Effector memory CD8-positive, alpha-beta T cell (primary cell): ENCODE data around the gene C19orf18.
"Not testable (repeated sequence)": the region's sequence is repeated elsewhere in the genome, so short reads cannot be mapped to it uniquely, and the experiment has no call there.

Experiments
- ATAC-seq: fragments of 150-1000 bp; cut with Tn5 transposase; replicated peaks from 2 replicates; pipeline ENCODE4 v1.10.0; 2021; ENCODE audit warnings: mild to moderate bottlenecking, moderate library complexity
- DNase-seq, 3 experiments: peaks; one replicate each; pipeline ENCODE4 v3.0.0; 2021
- H3K27ac Mint-ChIP-seq, 2 donors: one replicate each; pipeline ENCODE4 v1.8.0; 2022; ENCODE audit warnings: mild to moderate bottlenecking in 2 of 2, mixed read lengths in 2 of 2, moderate library complexity in 2 of 2
- H3K27me3 Mint-ChIP-seq, 2 donors: one replicate each; pipeline ENCODE4 v1.8.0; 2022; ENCODE audit warnings: mixed read lengths in 2 of 2
- H3K36me3 Mint-ChIP-seq: one replicate; pipeline ENCODE4 v1.8.0; 2022; ENCODE audit warnings: mild to moderate bottlenecking, moderate library complexity, mixed read lengths; ENCODE audit not compliant: insufficient read depth
- H3K4me1 Mint-ChIP-seq, 2 donors: one replicate each; pipeline ENCODE4 v1.8.0; 2022; ENCODE audit warnings: low read depth in 2 of 2, mixed read lengths in 2 of 2
- H3K4me3 Mint-ChIP-seq, 2 donors: one replicate each; pipeline ENCODE4 v1.8.0; 2022; ENCODE audit warnings: mild to moderate bottlenecking in 2 of 2, mixed read lengths in 2 of 2, moderate library complexity in 2 of 2
- H3K9me3 Mint-ChIP-seq, 2 donors: one replicate each; pipeline ENCODE4 v1.8.0; 2022; ENCODE audit warnings: mixed read lengths in 2 of 2
- total RNA-seq, 9 experiments: gene quantifications; one replicate each; lab custom pipeline; 2026; lab: John Stamatoyannopoulos, UW

C19orf18 gene
- 0 to 1.2 (median 0.34) reads per million in 9 experiments for total RNA-seq

DNA sequence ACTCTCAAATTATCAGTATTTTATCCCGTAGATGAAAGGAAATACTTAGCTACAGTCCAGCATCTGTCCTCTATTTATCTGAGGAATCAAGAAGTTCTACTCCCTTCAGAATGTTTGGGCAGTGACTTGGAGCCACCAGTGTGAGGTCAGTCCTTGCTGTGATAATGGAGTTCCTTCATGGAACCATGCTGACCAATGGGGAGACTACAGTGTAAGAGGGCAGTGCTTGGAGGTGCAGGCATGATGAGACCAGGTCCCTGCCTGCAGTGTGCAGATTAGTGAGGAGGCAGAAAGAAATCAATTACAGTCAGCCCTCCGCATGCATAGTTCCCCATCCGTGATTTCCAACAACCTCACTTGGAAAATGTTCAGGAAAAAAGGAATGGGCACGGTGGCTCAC lies at the start of gene C19orf18:
Gene C19orf18 (minus strand): TSS at position 101 of the 400 bp plus-strand sequence. CDS start 102 bp downstream, outside the sequence.
- DNase-seq, result no peak
- no peaks in the 10 kb centered on the region for H3K4me1 Mint-ChIP-seq
- peaks cover 19 to 36% of the 10 kb centered on the region in 2 donors for H3K9me3 Mint-ChIP-seq
- H3K36me3 Mint-ChIP-seq, result peaks cover under 1% of the 10 kb centered on the region
- H3K27ac Mint-ChIP-seq, result no peak within 1 kb of the TSS
- peak within 1 kb of the TSS in 1 of 2 donors; percentile 32 for H3K4me3 Mint-ChIP-seq
- no peak for ATAC-seq
- no peaks in the 10 kb centered on the region for H3K27me3 Mint-ChIP-seq

DNA sequence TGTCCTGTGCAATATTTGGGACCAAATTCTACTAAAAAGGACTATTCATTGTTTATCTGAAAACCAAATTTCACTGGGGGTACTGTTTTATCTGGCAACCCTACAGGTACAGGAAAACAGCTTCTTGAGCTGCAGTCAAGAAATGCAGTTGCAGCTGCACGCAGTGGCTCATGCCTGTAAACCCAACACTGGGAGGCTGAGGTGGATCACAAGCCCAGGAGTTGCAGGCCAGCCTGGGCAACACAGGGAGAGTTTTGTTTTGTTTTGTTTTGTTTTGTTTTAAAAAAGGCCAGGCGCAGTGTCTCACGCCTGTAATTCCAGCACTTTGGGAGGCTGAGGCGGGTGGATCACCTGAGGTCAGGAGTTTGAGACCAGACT lies 47.9 kb upstream of the C19orf18 start:
- Mint-ChIP-seq H3K4me3 (no peak overlapping the region), H3K4me1 (no peaks in the 10 kb centered on the region), H3K27me3 (no peaks in the 10 kb centered on the region), H3K36me3 (no peaks in the 10 kb centered on the region), H3K27ac (no peak overlapping the region), H3K9me3 (peaks cover 8 to 11% of the 10 kb centered on the region in 2 donors)
- DNase-seq (no peak), ATAC-seq (no peak)

DNA sequence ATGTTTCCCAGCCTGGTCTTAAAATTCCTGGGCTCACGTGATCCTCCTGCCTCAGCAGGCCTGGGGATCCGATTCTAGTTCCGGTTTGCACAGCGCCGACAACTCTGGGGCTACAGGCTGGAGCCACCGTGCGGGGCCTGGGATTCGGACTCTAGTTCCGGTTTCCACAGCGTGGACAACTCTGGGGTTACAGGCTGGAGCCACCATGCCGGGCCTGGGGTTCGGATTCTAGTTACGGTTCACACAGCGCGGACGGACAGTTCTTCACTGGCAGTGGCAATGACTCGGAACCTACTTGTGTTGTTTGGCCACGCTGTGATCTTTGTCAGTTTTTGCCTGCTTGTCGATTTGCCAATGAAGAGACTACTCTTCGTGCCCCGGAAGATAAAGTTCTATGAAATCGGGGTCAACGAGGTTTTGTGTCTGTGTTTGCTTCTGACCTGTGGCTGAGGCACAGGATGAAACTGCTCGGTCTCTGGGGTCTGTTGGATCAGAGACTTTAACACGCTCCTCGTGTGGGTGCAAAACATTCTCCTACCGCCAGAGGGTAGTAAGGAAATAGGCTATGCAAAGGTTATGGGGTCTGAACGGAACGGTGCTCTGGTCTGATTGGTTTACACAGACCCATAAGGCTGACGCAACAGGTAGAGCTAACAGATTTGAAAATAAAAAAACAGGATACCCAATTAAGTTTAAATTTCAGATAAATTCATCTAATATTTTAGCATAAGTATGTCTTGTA lies 47.4 kb upstream of the C19orf18 start:
- DNase-seq (peak; percentile 5 to 18 (median 16)), ATAC-seq (peak; percentile 53)
- no peaks in the 10 kb centered on the region for H3K27me3 Mint-ChIP-seq
- H3K27ac Mint-ChIP-seq, result no peak overlapping the region
- H3K9me3 Mint-ChIP-seq, result peaks cover 8 to 11% of the 10 kb centered on the region in 2 donors
- no peaks in the 10 kb centered on the region for H3K4me1 Mint-ChIP-seq
- no peaks in the 10 kb centered on the region for H3K36me3 Mint-ChIP-seq
- no peak overlapping the region for H3K4me3 Mint-ChIP-seq

DNA sequence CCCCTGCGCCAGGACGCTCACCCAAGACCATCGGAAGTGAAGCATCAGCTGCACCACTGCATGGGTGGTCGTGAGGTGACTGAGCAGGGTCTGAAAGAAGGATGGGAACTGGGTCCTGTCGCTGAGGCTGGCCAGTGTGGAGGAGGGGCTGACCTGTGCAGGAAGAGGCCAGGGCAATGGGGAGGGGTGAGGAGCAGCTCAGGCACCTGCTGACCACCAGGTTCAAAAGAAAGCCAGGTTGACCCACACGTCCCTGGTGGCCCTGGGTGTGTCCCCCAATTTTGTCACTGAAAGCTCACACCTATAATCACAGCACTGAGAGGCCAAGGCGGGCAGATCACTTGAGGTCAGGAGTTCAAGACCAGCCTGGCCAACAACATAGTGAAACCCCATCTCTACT lies 45.8 kb upstream of the C19orf18 start:
- ATAC-seq (no peak), DNase-seq (no peak)
- Mint-ChIP-seq H3K27ac (no peak overlapping the region), H3K27me3 (no peaks in the 10 kb centered on the region), H3K4me3 (no peak overlapping the region), H3K4me1 (no peaks in the 10 kb centered on the region), H3K9me3 (peaks cover 7 to 8% of the 10 kb centered on the region in 2 donors), H3K36me3 (no peaks in the 10 kb centered on the region)

DNA sequence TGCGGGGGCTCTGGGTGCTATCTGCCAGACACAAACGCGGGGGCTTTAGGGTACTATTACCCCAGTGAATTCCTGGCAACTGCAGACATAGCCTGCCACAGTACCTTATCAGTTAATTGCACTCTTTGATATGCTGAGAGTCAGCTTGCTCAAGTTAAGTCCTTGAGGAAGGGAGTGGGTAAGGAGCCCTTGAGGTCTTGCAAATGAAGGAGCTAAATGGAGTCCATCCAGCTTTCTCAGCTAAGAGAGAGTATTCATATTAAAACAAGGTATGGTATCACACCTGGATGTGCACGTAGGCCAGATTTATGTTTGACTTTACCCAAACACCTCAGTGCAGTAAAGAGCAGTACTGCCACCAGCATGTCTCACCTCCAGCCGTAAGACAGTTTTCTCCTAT lies 39.8 kb upstream of the C19orf18 start:
- Mint-ChIP-seq H3K4me1 (no peaks in the 10 kb centered on the region), H3K9me3 (peaks cover 9 to 14% of the 10 kb centered on the region in 2 donors), H3K27ac (no peak overlapping the region), H3K36me3 (peaks cover 4% of the 10 kb centered on the region), H3K27me3 (peaks cover 0 to 4% of the 10 kb centered on the region in 2 donors), H3K4me3 (no peak overlapping the region)
- no peak for ATAC-seq
- DNase-seq, result no peak

DNA sequence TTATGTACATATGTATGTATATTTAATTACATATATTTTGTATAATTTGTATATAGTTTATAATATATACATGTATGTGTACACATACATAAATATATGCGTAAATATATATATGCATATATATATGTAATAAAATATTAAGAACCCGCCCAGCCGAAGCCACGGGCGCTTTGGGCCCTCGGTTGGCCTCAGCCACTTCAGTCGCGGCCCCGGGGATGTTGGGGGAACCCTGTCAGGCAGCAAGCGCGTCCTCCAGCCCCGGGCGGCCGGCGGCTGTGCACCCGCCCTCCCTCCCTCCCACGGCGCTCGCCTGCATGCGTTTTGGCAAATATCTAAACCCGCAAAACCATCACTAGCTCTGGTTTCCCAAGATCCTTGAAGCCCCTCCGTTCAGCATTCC lies 36.2 kb upstream of the C19orf18 start:
- ATAC-seq (no peak), DNase-seq (no peak)
- H3K4me1 Mint-ChIP-seq, result peaks cover 0 to 1% of the 10 kb centered on the region in 2 donors
- peaks cover 4% of the 10 kb centered on the region for H3K36me3 Mint-ChIP-seq
- H3K27me3 Mint-ChIP-seq, result peaks cover 0 to 4% of the 10 kb centered on the region in 2 donors
- peaks cover 16 to 30% of the 10 kb centered on the region in 2 donors for H3K9me3 Mint-ChIP-seq
- H3K4me3 Mint-ChIP-seq, result peak overlapping the region in 1 of 2 donors; percentile 55
- H3K27ac Mint-ChIP-seq, result no peak overlapping the region

DNA sequence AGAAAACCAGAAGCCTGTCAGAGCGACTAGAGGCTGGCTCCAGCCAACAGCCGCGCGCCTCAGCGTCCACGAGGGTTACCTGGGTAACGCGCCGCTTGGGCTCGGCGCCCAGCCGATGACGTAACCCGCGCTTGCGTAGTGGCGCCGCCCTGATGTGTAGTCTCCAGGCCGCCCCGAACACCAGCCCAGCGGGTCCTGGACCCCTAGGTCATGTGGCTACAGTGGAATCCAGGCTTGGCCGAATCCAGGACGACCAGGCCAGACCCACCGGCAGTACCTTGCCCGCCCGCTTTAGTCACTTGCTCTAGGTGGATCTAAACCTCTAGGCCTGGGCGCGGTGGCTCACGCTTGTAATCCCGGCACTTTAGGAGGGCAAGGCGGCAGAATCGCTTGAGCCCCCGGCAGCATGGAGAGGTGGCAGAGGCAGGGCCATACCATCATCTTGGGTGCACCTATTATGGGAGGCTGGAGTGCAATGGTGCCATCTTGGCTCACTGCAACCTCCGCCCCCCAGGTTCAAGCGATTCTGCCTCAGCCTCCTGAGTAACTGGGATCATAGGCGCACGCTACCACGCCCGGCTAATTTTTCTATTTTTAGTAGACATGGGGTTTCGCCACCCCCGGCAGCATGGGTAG lies 35.5 kb upstream of the C19orf18 start:
- Mint-ChIP-seq H3K27me3 (peaks cover 0 to 4% of the 10 kb centered on the region in 2 donors), H3K27ac (peak overlapping the region in 1 of 2 donors; percentile 68), H3K36me3 (peaks cover 4% of the 10 kb centered on the region), H3K4me1 (peaks cover under 1 to 1% of the 10 kb centered on the region in 2 donors), H3K9me3 (peaks cover 16 to 32% of the 10 kb centered on the region in 2 donors), H3K4me3 (peak overlapping the region in 1 of 2 donors; percentile 55)
- peak; percentile 4 to 36 (median 18) for DNase-seq
- ATAC-seq, result peak; percentile 83

DNA sequence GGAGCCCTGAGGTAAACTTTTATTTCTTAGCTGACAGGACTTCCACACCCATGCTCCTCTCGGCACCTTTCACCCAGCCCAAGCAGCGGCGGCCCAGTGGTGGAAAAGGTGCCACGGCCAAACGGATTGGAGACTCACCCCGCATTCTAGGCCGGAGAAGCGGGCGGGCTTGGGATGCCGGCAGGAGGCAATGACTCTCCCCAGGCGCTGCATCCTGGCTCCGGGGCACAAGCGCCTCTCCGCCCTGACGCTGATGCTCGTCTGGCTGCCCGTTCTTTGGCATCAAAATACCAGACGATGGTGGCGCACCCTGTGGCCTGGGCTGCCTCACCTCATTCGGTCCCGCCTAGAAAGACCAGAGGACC lies 34.9 kb upstream of the C19orf18 start:
- Mint-ChIP-seq H3K9me3 (peaks cover 18 to 37% of the 10 kb centered on the region in 2 donors), H3K4me3 (peak overlapping the region in 1 of 2 donors; percentile 38)
- ATAC-seq, result no peak

DNA sequence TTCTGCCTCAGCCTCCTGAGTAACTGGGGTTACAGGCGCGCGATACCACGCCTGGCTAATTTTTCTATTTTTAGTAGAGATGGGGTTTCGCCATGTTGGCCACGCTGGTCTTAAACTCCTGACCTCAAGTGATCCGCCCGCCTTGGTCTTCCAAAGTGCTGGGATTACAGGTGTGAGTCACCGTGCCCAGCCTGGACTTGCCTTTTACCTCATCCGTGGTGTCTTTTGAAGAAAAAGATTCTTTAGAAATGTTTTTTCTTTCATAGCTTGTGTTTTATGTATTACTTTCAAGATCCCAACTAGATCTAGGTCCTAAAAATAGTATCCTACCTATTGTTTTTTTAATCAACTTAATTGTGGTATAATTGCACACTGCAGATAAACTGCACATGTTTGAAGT lies 34.5 kb upstream of the C19orf18 start:
- peaks cover 22 to 41% of the 10 kb centered on the region in 2 donors for H3K9me3 Mint-ChIP-seq
- H3K4me3 Mint-ChIP-seq, H3K27me3 Mint-ChIP-seq, H3K27ac Mint-ChIP-seq, DNase-seq, H3K4me1 Mint-ChIP-seq, ATAC-seq: not testable (repeated sequence)
- peaks cover 13% of the 10 kb centered on the region for H3K36me3 Mint-ChIP-seq

More for the DNA sequence above, 34.9 kb upstream of the C19orf18 start:
- Mint-ChIP-seq H3K4me1 (peaks cover 4 to 5% of the 10 kb centered on the region in 2 donors), H3K27me3 (peaks cover 0 to 4% of the 10 kb centered on the region in 2 donors), H3K27ac (no peak overlapping the region), H3K36me3 (peaks cover 9% of the 10 kb centered on the region)
- no peak for DNase-seq

DNA sequence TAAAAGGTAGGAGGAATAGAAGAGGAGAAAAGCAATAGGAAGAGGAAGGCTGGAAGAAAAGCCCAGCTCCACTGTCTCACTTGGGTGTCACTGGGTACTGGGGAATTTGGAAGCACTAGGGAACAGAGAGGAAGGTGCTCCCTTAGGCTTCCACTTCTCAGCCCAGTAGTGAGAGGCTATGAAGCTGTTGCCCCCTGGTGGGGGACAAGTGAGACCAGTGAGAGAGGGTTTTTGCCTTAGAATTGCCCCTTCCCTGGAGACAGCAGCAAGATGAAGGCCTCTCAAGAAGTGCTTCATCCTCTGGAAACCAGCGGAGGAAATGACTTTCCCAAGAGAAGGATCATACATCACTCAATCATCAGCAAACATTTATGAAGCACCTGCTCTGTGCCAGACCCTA lies 33.0 kb upstream of the C19orf18 start:
- peaks cover 9% of the 10 kb centered on the region in 2 donors for H3K4me1 Mint-ChIP-seq
- no peak for ATAC-seq
- no peak overlapping the region for H3K27ac Mint-ChIP-seq
- DNase-seq, result no peak
- H3K4me3 Mint-ChIP-seq, result no peak overlapping the region
- H3K27me3 Mint-ChIP-seq, result no peaks in the 10 kb centered on the region
- peaks cover 16 to 30% of the 10 kb centered on the region in 2 donors for H3K9me3 Mint-ChIP-seq
- peaks cover 20% of the 10 kb centered on the region for H3K36me3 Mint-ChIP-seq

DNA sequence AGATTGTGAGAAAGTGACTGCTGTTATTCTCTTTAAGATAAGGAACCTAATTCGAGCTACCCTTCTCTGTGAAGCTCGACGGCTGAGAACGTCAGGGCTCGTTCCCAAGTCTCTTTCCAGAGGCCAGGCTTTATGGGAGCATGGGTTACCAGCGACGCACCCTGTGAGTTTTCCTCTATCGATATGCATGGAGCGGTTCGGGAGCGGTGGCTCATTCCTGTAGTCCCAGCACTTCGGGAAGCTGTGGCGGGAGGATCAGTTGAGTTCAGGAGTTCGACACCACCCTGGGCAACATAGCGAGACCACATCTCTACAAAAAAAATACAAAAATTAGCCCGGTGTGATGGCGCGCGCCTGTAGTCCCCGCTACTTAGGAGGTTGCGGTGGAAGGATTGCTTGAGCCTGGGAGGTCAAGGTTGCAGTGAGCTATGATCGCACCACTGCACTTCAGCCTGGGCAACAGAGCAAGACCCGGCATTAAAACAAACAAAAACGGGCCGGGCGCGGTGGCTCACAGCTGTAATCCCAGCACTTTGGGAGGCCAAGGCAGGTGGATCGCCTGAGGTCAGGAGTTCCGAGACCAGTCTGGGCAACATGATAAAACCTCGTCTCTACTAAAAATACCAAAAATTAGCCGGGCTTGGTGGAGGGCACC lies 29.0 kb upstream of the C19orf18 start:
- Mint-ChIP-seq H3K4me3 (peak overlapping the region; percentile 82 to 89), H3K9me3 (peaks cover 13 to 29% of the 10 kb centered on the region in 2 donors), H3K27me3 (no peaks in the 10 kb centered on the region), H3K36me3 (peaks cover 44% of the 10 kb centered on the region), H3K4me1 (peaks cover 17 to 19% of the 10 kb centered on the region in 2 donors), H3K27ac (peak overlapping the region; percentile 86 to 97)
- no peak for ATAC-seq
- DNase-seq, result peak in 1 of 3 experiments; percentile 3

DNA sequence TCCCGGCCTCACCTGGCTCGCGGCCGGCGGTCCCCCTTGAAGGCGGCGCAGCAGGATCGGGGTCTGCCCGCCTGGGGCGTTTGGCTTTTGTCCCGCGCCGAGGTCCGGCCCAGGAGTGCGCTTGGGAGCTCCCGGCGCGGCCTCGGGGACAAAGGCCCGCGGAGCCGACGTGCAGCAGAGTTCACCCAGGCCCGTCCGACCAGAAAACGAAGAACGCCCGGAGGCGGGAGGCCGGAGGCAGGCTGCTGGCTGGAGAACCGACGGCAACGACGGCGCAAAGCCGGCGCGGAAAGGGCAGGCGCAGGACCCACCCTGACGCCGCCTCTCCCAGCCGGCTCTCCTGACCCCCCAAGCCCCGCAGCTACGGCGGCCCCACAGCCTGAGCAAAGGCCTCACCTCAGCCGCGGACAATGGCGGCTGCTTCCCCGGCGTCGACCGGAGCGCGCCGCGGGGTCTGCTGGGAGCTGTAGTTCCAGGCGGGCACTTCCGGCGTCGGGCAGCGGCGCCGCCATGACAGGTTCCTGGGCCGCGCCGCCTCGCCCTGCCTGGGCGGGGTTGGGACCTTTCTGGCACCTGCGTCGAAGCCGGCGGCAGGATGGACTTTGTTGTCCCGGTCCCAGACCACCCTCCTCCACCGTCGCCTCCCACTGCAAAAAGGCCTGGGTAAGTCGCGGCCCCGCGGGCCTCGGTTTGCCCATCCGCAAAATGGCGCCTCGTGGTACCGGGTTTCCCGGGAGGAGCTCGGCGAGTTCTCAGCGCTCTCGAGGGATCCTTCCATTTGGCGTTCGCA lies 28.2 kb upstream of the C19orf18 start, which contains the start of gene ZNF606:
Gene ZNF606 (minus strand): TSS at position 437 of the 790 bp plus-strand sequence. CDS start 1,501 bp downstream, outside the sequence.
- ATAC-seq, result peak; percentile 98
- H3K27me3 Mint-ChIP-seq, result no peaks in the 10 kb centered on the region
- H3K27ac Mint-ChIP-seq, result peak within 1 kb of the TSS; percentile 86 to 97
- H3K36me3 Mint-ChIP-seq, result peaks cover 44% of the 10 kb centered on the region
- DNase-seq, result peak; percentile 78 to 82 (median 79)
- H3K4me3 Mint-ChIP-seq, result peak within 1 kb of the TSS; percentile 82 to 89
- H3K4me1 Mint-ChIP-seq, result peaks cover 17 to 19% of the 10 kb centered on the region in 2 donors
- peaks cover 9 to 22% of the 10 kb centered on the region in 2 donors for H3K9me3 Mint-ChIP-seq
